Stomach (tissue), 4 donors: ENCODE results near the gene PROM2.

Experiments
- CTCF ChIP-seq, 7 experiments: fragments of 450-650 bp in 4 of 7; fragments of 200-600 bp in 3 of 7; sonication (generic) in 3 of 7; IDR thresholded peaks; one replicate each; pipeline ENCODE4 v1.5.1; 2016 to 2019; ENCODE audit warnings: antibody characterized with exemption in 7 of 7, control low read depth in 2 of 7, mild to moderate bottlenecking in 1 of 7
- POLR2A ChIP-seq, 4 donors: fragments of 450-650 bp; IDR thresholded peaks; one replicate each; pipeline ENCODE4 v1.6.1; 2016; ENCODE audit warnings: antibody characterized with exemption in 4 of 4, control low read depth in 2 of 4, mild to moderate bottlenecking in 1 of 4, moderate library complexity in 1 of 4
- POLR2AphosphoS5 ChIP-seq, 3 donors: sonication (generic); formaldehyde crosslinking; IDR thresholded peaks; one replicate each; pipeline ENCODE4 v1.6.1; 2016; ENCODE audit warnings: antibody characterized with exemption in 3 of 3

- TF ChIP-seq POLR2A (IDR thresholded peaks at IDR 0.05) = no peak
- TF ChIP-seq POLR2AphosphoS5 (IDR thresholded peaks at IDR 0.05) = no peak
- TF ChIP-seq CTCF (IDR thresholded peaks at IDR 0.05) = no peak
These were observed 63.6 kb downstream of the PROM2 start for GRCh38 chr2:95337829-95338228.
